ENCODE measurements around the gene ZDHHC14. TPM values are rescaled to one million over a fixed set of nuclear protein-coding genes. Genes with fewer than 3 reads are reported as not detected.

Gene ZDHHC14
- total and polyA plus RNA-seq, 2 of the 8 experiments (the other 6 are each of a cell fraction or from before 2014, with no cell fraction given) = 2.9 to 5.3 TPM

- TF ChIP-seq CHD7 (IDR thresholded peaks at IDR 0.05; ENCODE audit: insufficient replicate concordance, low read length) (no peak), PHF8 (conservative IDR thresholded peaks at IDR 0.05; ENCODE audit: low read depth, low read length) (no peak), RXRA (IDR thresholded peaks at IDR 0.05; ENCODE audit: insufficient read depth, low read depth, low read length) (no peak), TCF12 (IDR thresholded peaks at IDR 0.05; ENCODE audit: low read depth, low read length) (no peak), CHD2 (IDR thresholded peaks at IDR 0.05; ENCODE audit: low read length) (no peak), CEBPB (IDR thresholded peaks at IDR 0.05; ENCODE audit: low read depth, low read length) (no peak), SP4 (IDR thresholded peaks at IDR 0.05; ENCODE audit: low read length) (no peak), JUND (IDR thresholded peaks at IDR 0.05; ENCODE audit: low read length) (no peak), YY1 (IDR thresholded peaks at IDR 0.05; ENCODE audit: low read depth, low read length) (no peak), RNF2 (IDR thresholded peaks at IDR 0.05; ENCODE audit: borderline replicate concordance, low read depth, low read length, missing control alignments, poor library complexity, severe bottlenecking) (no peak)
These were observed 173.8 kb downstream of the ZDHHC14 start (continued) for GRCh38 chr6:157554747-157555146.
